Activated CD8-positive, alpha-beta memory T cell treated with anti-CD3 and anti-CD28 coated beads, Interleukin-2, amount 10 ng/mL, durations not matched to agents 7 days and 5 days (primary cell): Measurements from ENCODE around the gene ZHX3. TPM values are rescaled to one million over a fixed set of nuclear protein-coding genes. Genes with fewer than 3 reads are reported as not detected.
"Not testable (repeated sequence)": the region's sequence is repeated elsewhere in the genome, so short reads cannot be mapped to it uniquely, and the experiment has no call there.

Source experiments
- ATAC-seq: fragments of 150-1000 bp; cut with Tn5 transposase; one replicate; pipeline ENCODE4 v1.10.0; 2021; ENCODE audit warnings: moderate library complexity
- CTCF ChIA-PET: fragments of 350-600 bp; sonication (Branson Sonifier 250); formaldehyde crosslinking; loops from one replicate; lab custom pipeline; 2021; ENCODE audit warnings: antibody characterized with exemption; lab: Charles Lee
- DNase-seq: peaks from one replicate; pipeline ENCODE4 v3.0.0-alpha.2; 2020
- H3K27ac Mint-ChIP-seq: one replicate; pipeline ENCODE4 v1.8.0; 2021; ENCODE audit warnings: mild to moderate bottlenecking, mixed read lengths
- H3K27me3 Mint-ChIP-seq: one replicate; pipeline ENCODE4 v1.8.0; 2021; ENCODE audit warnings: mixed read lengths
- H3K36me3 Mint-ChIP-seq: one replicate; pipeline ENCODE4 v1.8.0; 2021; ENCODE audit warnings: mild to moderate bottlenecking, mixed read lengths
- H3K4me1 Mint-ChIP-seq: one replicate; pipeline ENCODE4 v1.8.0; 2021; ENCODE audit warnings: mixed read lengths
- H3K4me3 Mint-ChIP-seq: one replicate; pipeline ENCODE4 v1.8.0; 2021; ENCODE audit warnings: mild to moderate bottlenecking, moderate library complexity, mixed read lengths
- H3K9me3 Mint-ChIP-seq: one replicate; pipeline ENCODE4 v1.8.0; 2022; ENCODE audit warnings: low read depth, mixed read lengths
- total RNA-seq, 2 experiments: library from RNA; stranded (reverse); gene quantifications; one replicate each; pipeline ENCODE4 v1.2.3, GENCODE V29; 2021

ZHX3 gene
- total RNA-seq, 2 experiments from 2014 or later, result 11.4 to 13.3 TPM

- H3K27me3 Mint-ChIP-seq, result peaks cover 2% of the 10 kb centered on the region
- CTCF ChIA-PET, result no interaction called here
Observed at GRCh38 chr20:41314386-41314785, 3.1 kb downstream of the ZHX3 start.

GRCh38 chr20:41312009-41312408 is 5.5 kb downstream of the ZHX3 start:
- not testable (repeated sequence) for ATAC-seq, H3K27ac Mint-ChIP-seq, DNase-seq, H3K9me3 Mint-ChIP-seq, H3K36me3 Mint-ChIP-seq, H3K4me3 Mint-ChIP-seq, H3K27me3 Mint-ChIP-seq
- peaks cover 24% of the 10 kb centered on the region for H3K4me1 Mint-ChIP-seq
- CTCF ChIA-PET, result interaction anchor here (1.4 kb wide), 1 partner anchor 139 kb away, joined by 4 read pairs; no protein-coding TSS in a partner anchor

More at GRCh38 chr20:41314386-41314785, 3.1 kb downstream of the ZHX3 start:
- peaks cover 2% of the 10 kb centered on the region for H3K36me3 Mint-ChIP-seq
- no peak overlapping the region for H3K4me3 Mint-ChIP-seq
- no peak for ATAC-seq
- H3K4me1 Mint-ChIP-seq, result peaks cover 25% of the 10 kb centered on the region
- H3K27ac Mint-ChIP-seq, result no peak overlapping the region
- H3K9me3 Mint-ChIP-seq, result no peaks in the 10 kb centered on the region
- no peak for DNase-seq

GRCh38 chr20:41309817-41310216 is 7.7 kb downstream of the ZHX3 start:
- no peaks in the 10 kb centered on the region for H3K27me3 Mint-ChIP-seq
- no peak overlapping the region for H3K4me3 Mint-ChIP-seq
- no peaks in the 10 kb centered on the region for H3K9me3 Mint-ChIP-seq
- DNase-seq (no peak), ATAC-seq (no peak)
- H3K36me3 Mint-ChIP-seq, result peaks cover 2% of the 10 kb centered on the region
- CTCF ChIA-PET, result no interaction called here
- peaks cover 14% of the 10 kb centered on the region for H3K4me1 Mint-ChIP-seq
- no peak overlapping the region for H3K27ac Mint-ChIP-seq

- CTCF ChIA-PET, result no interaction called here
- Mint-ChIP-seq H3K9me3 (no peaks in the 10 kb centered on the region), H3K27ac (no peak overlapping the region), H3K36me3 (peaks cover 2% of the 10 kb centered on the region), H3K4me3 (no peak overlapping the region), H3K4me1 (peaks cover 12% of the 10 kb centered on the region), H3K27me3 (no peaks in the 10 kb centered on the region)
- ATAC-seq (no peak), DNase-seq (no peak)
Observed at GRCh38 chr20:41308726-41309413, 8.7 kb downstream of the ZHX3 start.

- no peaks in the 10 kb centered on the region for H3K9me3 Mint-ChIP-seq
- no peak overlapping the region for H3K4me3 Mint-ChIP-seq
- H3K4me1 Mint-ChIP-seq, result peaks cover 12% of the 10 kb centered on the region
- H3K27ac Mint-ChIP-seq, result no peak overlapping the region
- DNase-seq (no peak), ATAC-seq (no peak)
- no peaks in the 10 kb centered on the region for H3K27me3 Mint-ChIP-seq
- CTCF ChIA-PET, result no interaction called here
- H3K36me3 Mint-ChIP-seq, result peaks cover 2% of the 10 kb centered on the region
Observed at GRCh38 chr20:41308290-41308711, 9.2 kb downstream of the ZHX3 start.

GRCh38 chr20:41307021-41307420 is 10.5 kb downstream of the ZHX3 start:
- DNase-seq (no peak), ATAC-seq (no peak)
- CTCF ChIA-PET, result no interaction called here
- Mint-ChIP-seq H3K4me3 (no peak overlapping the region), H3K36me3 (peaks cover 2% of the 10 kb centered on the region), H3K9me3 (no peaks in the 10 kb centered on the region), H3K4me1 (peaks cover 12% of the 10 kb centered on the region), H3K27ac (no peak overlapping the region), H3K27me3 (no peaks in the 10 kb centered on the region)

GRCh38 chr20:41306061-41306727 is 11.3 kb downstream of the ZHX3 start:
- Mint-ChIP-seq H3K27me3 (no peaks in the 10 kb centered on the region), H3K36me3 (no peaks in the 10 kb centered on the region), H3K4me3 (no peak overlapping the region), H3K4me1 (peaks cover 12% of the 10 kb centered on the region), H3K27ac (no peak overlapping the region), H3K9me3 (no peaks in the 10 kb centered on the region)
- CTCF ChIA-PET, result no interaction called here
- DNase-seq (no peak), ATAC-seq (no peak)

- peaks cover 12% of the 10 kb centered on the region for H3K4me1 Mint-ChIP-seq
- no peaks in the 10 kb centered on the region for H3K27me3 Mint-ChIP-seq
- H3K4me3 Mint-ChIP-seq, result no peak overlapping the region
- H3K36me3 Mint-ChIP-seq, result no peaks in the 10 kb centered on the region
- no peaks in the 10 kb centered on the region for H3K9me3 Mint-ChIP-seq
- CTCF ChIA-PET, result no interaction called here
- no peak for ATAC-seq
- no peak overlapping the region for H3K27ac Mint-ChIP-seq
- no peak for DNase-seq
Observed at GRCh38 chr20:41304424-41305079, 13.0 kb downstream of the ZHX3 start.

GRCh38 chr20:41304002-41304401 is 13.5 kb downstream of the ZHX3 start:
- H3K27ac Mint-ChIP-seq, result no peak overlapping the region
- CTCF ChIA-PET, result no interaction called here
- ATAC-seq (no peak), DNase-seq (no peak)
- H3K36me3 Mint-ChIP-seq, result no peaks in the 10 kb centered on the region
- peaks cover 12% of the 10 kb centered on the region for H3K4me1 Mint-ChIP-seq
- no peak overlapping the region for H3K4me3 Mint-ChIP-seq
- H3K27me3 Mint-ChIP-seq, result no peaks in the 10 kb centered on the region
- no peaks in the 10 kb centered on the region for H3K9me3 Mint-ChIP-seq

GRCh38 chr20:41300886-41301285 is 16.6 kb downstream of the ZHX3 start:
- H3K36me3 Mint-ChIP-seq, result no peaks in the 10 kb centered on the region
- no peak overlapping the region for H3K4me3 Mint-ChIP-seq
- no peak overlapping the region for H3K27ac Mint-ChIP-seq
- no peak for DNase-seq
- H3K4me1 Mint-ChIP-seq, result no peaks in the 10 kb centered on the region
- CTCF ChIA-PET, result no interaction called here
- no peaks in the 10 kb centered on the region for H3K27me3 Mint-ChIP-seq
- H3K9me3 Mint-ChIP-seq, result no peaks in the 10 kb centered on the region
- no peak for ATAC-seq

- ATAC-seq (no peak), DNase-seq (no peak)
- H3K27ac Mint-ChIP-seq, result no peak overlapping the region
- H3K27me3 Mint-ChIP-seq, result no peaks in the 10 kb centered on the region
- no peak overlapping the region for H3K4me3 Mint-ChIP-seq
- H3K4me1 Mint-ChIP-seq, result no peaks in the 10 kb centered on the region
- CTCF ChIA-PET, result no interaction called here
- no peaks in the 10 kb centered on the region for H3K9me3 Mint-ChIP-seq
- H3K36me3 Mint-ChIP-seq, result no peaks in the 10 kb centered on the region
Observed at GRCh38 chr20:41300383-41300782, 17.1 kb downstream of the ZHX3 start.

GRCh38 chr20:41299899-41300298 is 17.6 kb downstream of the ZHX3 start:
- no peak overlapping the region for H3K4me3 Mint-ChIP-seq
- CTCF ChIA-PET, result no interaction called here
- ATAC-seq (no peak), DNase-seq (no peak)
- no peaks in the 10 kb centered on the region for H3K9me3 Mint-ChIP-seq
- no peaks in the 10 kb centered on the region for H3K27me3 Mint-ChIP-seq
- H3K4me1 Mint-ChIP-seq, result no peaks in the 10 kb centered on the region
- no peaks in the 10 kb centered on the region for H3K36me3 Mint-ChIP-seq
- no peak overlapping the region for H3K27ac Mint-ChIP-seq

GRCh38 chr20:41293269-41294037 is 24.1 kb downstream of the ZHX3 start:
- Mint-ChIP-seq H3K36me3 (no peaks in the 10 kb centered on the region), H3K4me1 (no peaks in the 10 kb centered on the region), H3K27me3 (no peaks in the 10 kb centered on the region), H3K4me3 (no peak overlapping the region), H3K9me3 (no peaks in the 10 kb centered on the region), H3K27ac (no peak overlapping the region)
- ATAC-seq, result no peak
- CTCF ChIA-PET, result interaction anchor here (0.7 to 1.8 kb wide), 2 partner anchors 26 to 325 kb away, joined by 3 to 4 read pairs; no protein-coding TSS in a partner anchor
- DNase-seq, result no peak
